Lower leg skin (tissue), 3 donors: ENCODE results near the gene RPN2.

Experiments used
- CTCF ChIP-seq, 3 donors: fragments of 450-650 bp; IDR thresholded peaks; one replicate each; pipeline ENCODE4 v1.5.1; 2016; ENCODE audit warnings: antibody characterized with exemption in 3 of 3, mild to moderate bottlenecking in 3 of 3, moderate library complexity in 2 of 3
- POLR2A ChIP-seq, 2 donors: fragments of 450-650 bp; IDR thresholded peaks; one replicate each; pipeline ENCODE4 v1.6.1; 2016 to 2017; ENCODE audit warnings: antibody characterized with exemption in 2 of 2, mild to moderate bottlenecking in 1 of 2, moderate library complexity in 1 of 2

GRCh38 chr20:37151529-37151928 is 27.6 kb upstream of the RPN2 start:
- no peak for TF ChIP-seq CTCF (IDR thresholded peaks at IDR 0.05)
- no peak for TF ChIP-seq POLR2A (IDR thresholded peaks at IDR 0.05)
